GM12878 (cell line): ENCODE data around the gene HENMT1. TPM values are rescaled to one million over a fixed set of nuclear protein-coding genes. Genes with fewer than 3 reads are reported as not detected.
A peak's percentile ranks its signal among the peaks of the same experiment; 100 is the strongest.
"Not testable (repeated sequence)": the region's sequence is repeated elsewhere in the genome, so short reads cannot be mapped to it uniquely, and the experiment has no call there.

Source experiments
- ATAC-seq: fragments of 200-7000 bp; cut with Tn5 transposase; 3 replicates; pipeline ENCODE4 v1.9.1; 2020; ENCODE audit warnings: mild to moderate bottlenecking, moderate library complexity
- BruUV-seq: library from RNA; stranded (reverse); fragments of 400-500 nt; replicated peaks from 2 replicates; lab custom pipeline; 2021; lab: Mats Ljungman, UMichigan
- CTCF ChIA-PET: fragments of 300-600 bp; sonication (Branson Sonifier 250); formaldehyde crosslinking; extraction: SDS; loops from one replicate; lab custom pipeline; 2021; ENCODE audit warnings: inconsistent platforms; lab: Yijun Ruan, JAX
- POLR2A ChIA-PET: fragments of 350-600 bp; formaldehyde crosslinking; extraction: SDS; loops from one replicate; lab custom pipeline; 2021; ENCODE audit warnings: inconsistent platforms; lab: Charles Lee
- RAD21 ChIA-PET: fragments of 300-600 bp; sonication (Branson Sonifier 250); formaldehyde crosslinking; loops from one replicate; lab custom pipeline; 2023; ENCODE audit warnings: antibody characterized with exemption; ENCODE audit not compliant: unreplicated experiment; lab: Charles Lee
- SMC1A ChIA-PET: fragments of 300-600 bp; sonication (Branson Sonifier 250); formaldehyde crosslinking; loops from one replicate; lab custom pipeline; 2023; ENCODE audit not compliant: unreplicated experiment, uncharacterized antibody; lab: Charles Lee
- DNase-seq: peaks from one replicate; pipeline ENCODE4 v3.0.0-alpha.2; 2011; ENCODE audit warnings: low read depth, low spot score
- FAIRE-seq: peaks from 3 replicates; lab custom pipeline; 2011; peaks lifted over from hg19 to GRCh38; lab: Jason Lieb, UNC
- H2AFZ ChIP-seq: 2 replicates; pipeline ENCODE4 v1.6.0; 2011; ENCODE audit warnings: low read depth, low read length, control low read depth; ENCODE audit not compliant: control insufficient read depth
- H3K27ac ChIP-seq: 2 replicates; pipeline ENCODE4 v1.5.1; 2011; ENCODE audit warnings: control low read depth; ENCODE audit not compliant: control insufficient read depth, insufficient read depth
- H3K27me3 ChIP-seq, 2 experiments: replicated peaks in 1 of 2; 2 replicates each; pipeline versions ENCODE4 v1.6.0 to v1.6.1; 2011; ENCODE audit warnings: low read length in 1 of 2; ENCODE audit not compliant: control insufficient read depth in 2 of 2, insufficient read depth in 2 of 2
- H3K36me3 ChIP-seq, 2 experiments: 2 replicates each; pipeline ENCODE4 v1.5.1; 2011; ENCODE audit warnings: low read length in 1 of 2; ENCODE audit not compliant: control insufficient read depth in 2 of 2, insufficient read depth in 2 of 2
- H3K4me1 ChIP-seq: 2 replicates; pipeline ENCODE4 v1.6.1; 2011; ENCODE audit warnings: mild to moderate bottlenecking, low read length, moderate library complexity, mixed read lengths; ENCODE audit not compliant: control insufficient read depth, insufficient read depth
- H3K4me2 ChIP-seq: 2 replicates; pipeline ENCODE4 v1.6.0; 2011; ENCODE audit warnings: control low read depth; ENCODE audit not compliant: control insufficient read depth, insufficient read depth
- H3K4me3 ChIP-seq: fragments of 200-600 bp; sonication (generic); 2 replicates; pipeline ENCODE4 v1.5.1; 2016
- H3K79me2 ChIP-seq: 2 replicates; pipeline ENCODE4 v1.6.0; 2011; ENCODE audit warnings: low read length; ENCODE audit not compliant: control insufficient read depth, insufficient read depth
- H3K9ac ChIP-seq: 2 replicates; pipeline ENCODE4 v1.8.0; 2011; ENCODE audit warnings: low read length, control low read depth, mixed read lengths; ENCODE audit not compliant: control insufficient read depth, insufficient read depth
- H3K9me3 ChIP-seq: replicated peaks from 3 replicates; pipeline ENCODE4 v1.5.1; 2011; ENCODE audit warnings: mild to moderate bottlenecking, low read length; ENCODE audit not compliant: control insufficient read depth, insufficient read depth
- H4K20me1 ChIP-seq: 2 replicates; pipeline ENCODE4 v1.6.0; 2011; ENCODE audit not compliant: control insufficient read depth, insufficient read depth
- MTA2 ChIP-seq: fragments of 450-650 bp; IDR thresholded peaks from 2 replicates; pipeline ENCODE4 v1.6.1; 2016; ENCODE audit warnings: low read depth, mild to moderate bottlenecking, moderate library complexity
- MYC ChIP-seq: IDR thresholded peaks from 2 replicates; pipeline ENCODE4 v1.6.1; 2011; ENCODE audit warnings: mild to moderate bottlenecking, low read length, moderate library complexity, inconsistent platforms; ENCODE audit not compliant: insufficient read depth, insufficient replicate concordance, insufficient read length, severe bottlenecking
- POLR2AphosphoS5 ChIP-seq: IDR thresholded peaks from 2 replicates; pipeline ENCODE4 v1.6.1; 2011; ENCODE audit warnings: mild to moderate bottlenecking, low read length, inconsistent platforms
- SRF ChIP-seq, 2 experiments: IDR thresholded peaks; 2 replicates each; pipeline ENCODE4 v1.6.1; 2011; ENCODE audit warnings: low read depth in 2 of 2, low read length in 2 of 2, mild to moderate bottlenecking in 1 of 2, moderate library complexity in 1 of 2
- SUPT20H ChIP-seq: IDR thresholded peaks from 2 replicates; pipeline ENCODE4 v1.6.1; 2011; ENCODE audit warnings: low read depth, mild to moderate bottlenecking, low read length, moderate library complexity, borderline replicate concordance; ENCODE audit not compliant: control insufficient read depth
- TCF12 ChIP-seq: IDR thresholded peaks from 2 replicates; pipeline ENCODE4 v1.6.1; 2011; ENCODE audit warnings: low read depth, mild to moderate bottlenecking, low read length
- ZNF592 ChIP-seq: fragments of 450-650 bp; IDR thresholded peaks from 2 replicates; pipeline ENCODE4 v1.6.1; 2017; ENCODE audit warnings: mild to moderate bottlenecking, moderate library complexity
- ZSCAN29 ChIP-seq: fragments of 450-650 bp; IDR thresholded peaks from 2 replicates; pipeline ENCODE4 v1.6.1; 2017; ENCODE audit warnings: mild to moderate bottlenecking, moderate library complexity
- WGBS: methylation state at CpG from one replicate; pipeline ENCODE4 v1.1.6; 2016; ENCODE audit warnings: low lambda C conversion rate; ENCODE audit not compliant: insufficient replicate concordance, insufficient coverage; ENCODE audit errors: missing lambda C conversion rate; 5-methylcytosine and 5-hydroxymethylcytosine counted together
- in situ Hi-C: fragments of 300-500 bp; cut with MboI; formaldehyde crosslinking; loops from 9 replicates; pipeline ENCODE4 v1.14.3; 2018; ENCODE audit warnings: mixed read lengths
- intact Hi-C: fragments of 100-400 bp; cut with micrococcal nuclease; formaldehyde crosslinking; loops from one replicate; pipeline ENCODE4 v1.14.2; 2022; ENCODE audit not compliant: unreplicated experiment
- polyA plus RNA-seq, 11 experiments: library from polyadenylated mRNA; depleted of rRNA in 4 of 11; unstranded in 6 of 11; stranded (reverse) in 5 of 11; fragments of >200 nt; fragmentation: Nextera tagmentation in 4 of 11; fragmentation: Illumina TruSeq in 1 of 11; extraction: Ambion mirVana in 4 of 11; extraction: Trizol in 1 of 11; gene quantifications; 1 replicate in 1 of 11; 2 replicates in 10 of 11; pipeline versions ENCODE4 v1.2.1 to v1.2.3, GENCODE V29; 2011 to 2016; ENCODE audit warnings: inconsistent platforms in 2 of 11, missing spikeins in 2 of 11, low read depth in 1 of 11
- total RNA-seq, 4 experiments: library from RNA; depleted of rRNA in 3 of 4; stranded (reverse); fragments of >200 nt in 3 of 4; fragmentation: Illumina TruSeq in 1 of 4; extraction: Trizol in 1 of 4; gene quantifications; 2 replicates each; pipeline versions ENCODE4 v1.2.1 to v1.2.3, GENCODE V29; 2013 to 2021

HENMT1 gene
- total and polyA plus RNA-seq, 10 of the 15 experiments (the other 5 are each of a cell fraction or from before 2014, with no cell fraction given), result 4.4 to 15.6 (median 10.4) TPM

GRCh38 chr1:108702109-108702508 lies 41.2 kb upstream of the HENMT1 start:
- H2AFZ ChIP-seq, H3K27ac ChIP-seq, in situ Hi-C loops, H3K4me3 ChIP-seq, H3K79me2 ChIP-seq, intact Hi-C loops, FAIRE-seq, H3K9me3 ChIP-seq, H3K9ac ChIP-seq, H3K27me3 ChIP-seq, DNase-seq: not testable (repeated sequence)
- H3K36me3 ChIP-seq, result peaks cover 7 to 37% of the 10 kb centered on the region in 2 experiments
- WGBS, result 97% methylated on average over 6 of the region's 6 CpGs
- CTCF ChIA-PET, result interaction anchor here (1.8 kb wide), 1 partner anchor 8 kb away, joined by 5 read pairs; no protein-coding TSS in a partner anchor
- POLR2A ChIA-PET, result interaction anchor here (1.0 kb wide), 1 partner anchor 9 kb away, joined by 4 read pairs; the partner anchor contains the start of gene PRPF38B
- peak; percentile 45; the same call in 1 of the 2 replicates for TF ChIP-seq POLR2AphosphoS5
- TF ChIP-seq, all 136 proteins: peak for 1; not testable (repeated sequence) for 135
- ATAC-seq, H3K4me1 ChIP-seq, BruUV-seq, H4K20me1 ChIP-seq, H3K4me2 ChIP-seq: not testable (repeated sequence)
- SMC1A ChIA-PET, result interaction anchor here (0.7 to 1.5 kb wide), 3 partner anchors 10 to 18 kb away, joined by 3 to 4 read pairs (median 3); partner anchors contain the start of gene PRPF38B
- RAD21 ChIA-PET, result interaction anchor here (1.5 kb wide), 1 partner anchor 10 kb away, joined by 5 read pairs; the partner anchor contains the start of gene PRPF38B

- ChIA-PET SMC1A (interaction anchor here (1.5 kb wide), 1 partner anchor 14 kb away, joined by 3 read pairs; no protein-coding TSS in a partner anchor), CTCF (no interaction called here)
Measured at GRCh38 chr1:108701176-108701849, 40.4 kb upstream of the HENMT1 start.

More at GRCh38 chr1:108701176-108701849, 40.4 kb upstream of the HENMT1 start:
- Histone ChIP-seq H3K9ac (no peak overlapping the region), H3K27me3 (no peaks in the 10 kb centered on the region), H3K4me3 (no peak overlapping the region), H3K4me1 (peaks cover 8% of the 10 kb centered on the region; the same call in 1 of the 2 replicates), H3K4me2 (no peak overlapping the region), H3K79me2 (peaks cover 8% of the 10 kb centered on the region), H4K20me1 (no peaks in the 10 kb centered on the region), H2AFZ (no peak overlapping the region), H3K36me3 (peaks cover 8 to 37% of the 10 kb centered on the region in 2 experiments), H3K9me3 (no peaks in the 10 kb centered on the region), H3K27ac (no peak overlapping the region)
- FAIRE-seq, result no peak
- DNase-seq, result no peak
- intact Hi-C loops (no loop called here), in situ Hi-C loops (no loop called here)
- RAD21 ChIA-PET, result no interaction called here
- ATAC-seq, result no peak
- BruUV-seq, result no TSS peak
- POLR2A ChIA-PET, result interaction anchor here (1.0 kb wide), 1 partner anchor 8 kb away, joined by 4 read pairs; the partner anchor contains the start of gene PRPF38B
- TF ChIP-seq SRF (IDR thresholded peaks at IDR 0.05; ENCODE audit: low read depth in 2 of 2, low read length in 2 of 2) (no peak), ZSCAN29 (no peak), MTA2 (no peak), SUPT20H (no peak), TCF12 (no peak), ZNF592 (no peak), MYC (no peak)
- 90% methylated on average over 5 of the region's 5 CpGs for WGBS
